SK-N-SH treated with all-trans-retinoic acid at 6 μM for 48 hours (cell line): Measurements from ENCODE around the gene ITLN2.

Experiments
- ESRRG ChIP-seq: fragments of 250-450 bp; sonication (Bioruptor Pico); IDR thresholded peaks from 2 replicates; pipeline ENCODE4 v1.6.1; 2021; ENCODE audit warnings: mild to moderate bottlenecking
- GLIS3 ChIP-seq: fragments of 250-450 bp; sonication (Bioruptor Pico); IDR thresholded peaks from 2 replicates; pipeline ENCODE4 v1.5.0; 2020; ENCODE audit warnings: mild to moderate bottlenecking, moderate library complexity
- OSR1 ChIP-seq: fragments of 250-450 bp; sonication (Bioruptor Pico); IDR thresholded peaks from 2 replicates; pipeline ENCODE4 v1.8.0; 2022; ENCODE audit warnings: moderate library complexity, mild to moderate bottlenecking, inconsistent platforms
- TCF4 ChIP-seq: fragments of 250-450 bp; sonication (Bioruptor Pico); IDR thresholded peaks from 2 replicates; pipeline ENCODE4 v1.8.0; 2021; ENCODE audit warnings: mild to moderate bottlenecking, moderate library complexity, borderline replicate concordance
- TOX ChIP-seq: fragments of 250-450 bp; sonication (Bioruptor Pico); IDR thresholded peaks from 2 replicates; pipeline ENCODE4 v1.8.0; 2021; ENCODE audit warnings: mild to moderate bottlenecking, moderate library complexity, borderline replicate concordance
- ZFP30 ChIP-seq: fragments of 450-650 bp; formaldehyde crosslinking; IDR thresholded peaks from 2 replicates; pipeline ENCODE4 v1.5.0; 2022; ENCODE audit warnings: mild to moderate bottlenecking, moderate library complexity
- ZNF70 ChIP-seq: fragments of 450-650 bp; formaldehyde crosslinking; IDR thresholded peaks from 2 replicates; pipeline ENCODE4 v1.5.0; 2020; ENCODE audit warnings: mild to moderate bottlenecking, moderate library complexity
- ZNF8 ChIP-seq: fragments of 450-650 bp; formaldehyde crosslinking; IDR thresholded peaks from 2 replicates; pipeline ENCODE4 v1.5.0; 2020; ENCODE audit warnings: mild to moderate bottlenecking, moderate library complexity
- TF ChIP-seq, protein P1 (sequence below): fragments of 250-450 bp; sonication (Bioruptor Pico); IDR thresholded peaks from 2 replicates; pipeline ENCODE4 v1.5.1; 2021; ENCODE audit warnings: mild to moderate bottlenecking, moderate library complexity
- TF ChIP-seq, protein P2 (sequence below): fragments of 250-450 bp; sonication (Bioruptor Pico); IDR thresholded peaks from 2 replicates; pipeline ENCODE4 v1.8.0; 2021; ENCODE audit warnings: low read depth, mild to moderate bottlenecking, moderate library complexity, borderline replicate concordance
- TF ChIP-seq, protein P3 (sequence below): fragments of 250-450 bp; sonication (Bioruptor Pico); IDR thresholded peaks from 2 replicates; pipeline ENCODE4 v1.5.1; 2020; ENCODE audit warnings: low read depth, mild to moderate bottlenecking, moderate library complexity
- TF ChIP-seq, protein P4 (sequence below): fragments of 250-450 bp; sonication (Bioruptor Pico); IDR thresholded peaks from 2 replicates; pipeline ENCODE4 v1.8.0; 2020; ENCODE audit warnings: mild to moderate bottlenecking, moderate library complexity, borderline replicate concordance

DNA sequence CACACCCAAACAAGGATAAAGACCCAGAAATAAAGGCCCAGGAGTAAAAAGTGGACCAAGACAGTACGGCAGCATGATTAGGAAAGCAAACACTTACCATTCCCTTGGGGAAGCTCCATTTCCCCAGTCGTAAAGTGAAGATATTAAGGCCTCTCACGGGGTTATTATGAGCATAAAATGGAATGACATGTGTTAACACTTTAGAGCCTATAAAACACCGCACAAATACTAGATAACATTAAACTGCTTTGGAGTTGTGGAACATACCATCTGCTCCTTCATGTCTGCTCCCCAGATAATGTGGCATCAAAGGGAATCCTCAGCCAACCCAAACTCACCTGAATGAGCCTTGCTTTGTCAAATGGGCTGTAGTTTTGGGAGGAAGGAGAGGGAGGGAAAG is 8.9 kb upstream of the ITLN2 start:
- TF ChIP-seq ZNF70 (no peak), OSR1 (CRISPR knock-in tag) (no peak), GLIS3 (CRISPR knock-in tag) (no peak), ZFP30 (CRISPR knock-in tag) (no peak), TCF4 (CRISPR knock-in tag) (no peak), TOX (CRISPR knock-in tag) (no peak), ZNF8 (no peak), ESRRG (CRISPR knock-in tag) (no peak)
- TF ChIP-seq, protein P1, sequence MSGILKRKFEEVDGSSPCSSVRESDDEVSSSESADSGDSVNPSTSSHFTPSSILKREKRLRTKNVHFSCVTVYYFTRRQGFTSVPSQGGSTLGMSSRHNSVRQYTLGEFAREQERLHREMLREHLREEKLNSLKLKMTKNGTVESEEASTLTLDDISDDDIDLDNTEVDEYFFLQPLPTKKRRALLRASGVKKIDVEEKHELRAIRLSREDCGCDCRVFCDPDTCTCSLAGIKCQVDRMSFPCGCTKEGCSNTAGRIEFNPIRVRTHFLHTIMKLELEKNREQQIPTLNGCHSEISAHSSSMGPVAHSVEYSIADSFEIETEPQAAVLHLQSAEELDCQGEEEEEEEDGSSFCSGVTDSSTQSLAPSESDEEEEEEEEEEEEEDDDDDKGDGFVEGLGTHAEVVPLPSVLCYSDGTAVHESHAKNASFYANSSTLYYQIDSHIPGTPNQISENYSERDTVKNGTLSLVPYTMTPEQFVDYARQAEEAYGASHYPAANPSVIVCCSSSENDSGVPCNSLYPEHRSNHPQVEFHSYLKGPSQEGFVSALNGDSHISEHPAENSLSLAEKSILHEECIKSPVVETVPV (CRISPR knock-in tag): no peak
- TF ChIP-seq, protein P2, sequence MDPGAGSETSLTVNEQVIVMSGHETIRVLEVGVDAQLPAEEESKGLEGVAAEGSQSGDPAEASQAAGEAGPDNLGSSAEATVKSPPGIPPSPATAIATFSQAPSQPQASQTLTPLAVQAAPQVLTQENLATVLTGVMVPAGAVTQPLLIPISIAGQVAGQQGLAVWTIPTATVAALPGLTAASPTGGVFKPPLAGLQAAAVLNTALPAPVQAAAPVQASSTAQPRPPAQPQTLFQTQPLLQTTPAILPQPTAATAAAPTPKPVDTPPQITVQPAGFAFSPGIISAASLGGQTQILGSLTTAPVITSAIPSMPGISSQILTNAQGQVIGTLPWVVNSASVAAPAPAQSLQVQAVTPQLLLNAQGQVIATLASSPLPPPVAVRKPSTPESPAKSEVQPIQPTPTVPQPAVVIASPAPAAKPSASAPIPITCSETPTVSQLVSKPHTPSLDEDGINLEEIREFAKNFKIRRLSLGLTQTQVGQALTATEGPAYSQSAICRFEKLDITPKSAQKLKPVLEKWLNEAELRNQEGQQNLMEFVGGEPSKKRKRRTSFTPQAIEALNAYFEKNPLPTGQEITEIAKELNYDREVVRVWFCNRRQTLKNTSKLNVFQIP (CRISPR knock-in tag): no peak
- TF ChIP-seq, protein P3, sequence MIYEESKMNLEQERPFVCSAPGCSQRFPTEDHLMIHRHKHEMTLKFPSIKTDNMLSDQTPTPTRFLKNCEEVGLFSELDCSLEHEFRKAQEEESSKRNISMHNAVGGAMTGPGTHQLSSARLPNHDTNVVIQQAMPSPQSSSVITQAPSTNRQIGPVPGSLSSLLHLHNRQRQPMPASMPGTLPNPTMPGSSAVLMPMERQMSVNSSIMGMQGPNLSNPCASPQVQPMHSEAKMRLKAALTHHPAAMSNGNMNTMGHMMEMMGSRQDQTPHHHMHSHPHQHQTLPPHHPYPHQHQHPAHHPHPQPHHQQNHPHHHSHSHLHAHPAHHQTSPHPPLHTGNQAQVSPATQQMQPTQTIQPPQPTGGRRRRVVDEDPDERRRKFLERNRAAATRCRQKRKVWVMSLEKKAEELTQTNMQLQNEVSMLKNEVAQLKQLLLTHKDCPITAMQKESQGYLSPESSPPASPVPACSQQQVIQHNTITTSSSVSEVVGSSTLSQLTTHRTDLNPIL (CRISPR knock-in tag): no peak
- TF ChIP-seq, protein P4, sequence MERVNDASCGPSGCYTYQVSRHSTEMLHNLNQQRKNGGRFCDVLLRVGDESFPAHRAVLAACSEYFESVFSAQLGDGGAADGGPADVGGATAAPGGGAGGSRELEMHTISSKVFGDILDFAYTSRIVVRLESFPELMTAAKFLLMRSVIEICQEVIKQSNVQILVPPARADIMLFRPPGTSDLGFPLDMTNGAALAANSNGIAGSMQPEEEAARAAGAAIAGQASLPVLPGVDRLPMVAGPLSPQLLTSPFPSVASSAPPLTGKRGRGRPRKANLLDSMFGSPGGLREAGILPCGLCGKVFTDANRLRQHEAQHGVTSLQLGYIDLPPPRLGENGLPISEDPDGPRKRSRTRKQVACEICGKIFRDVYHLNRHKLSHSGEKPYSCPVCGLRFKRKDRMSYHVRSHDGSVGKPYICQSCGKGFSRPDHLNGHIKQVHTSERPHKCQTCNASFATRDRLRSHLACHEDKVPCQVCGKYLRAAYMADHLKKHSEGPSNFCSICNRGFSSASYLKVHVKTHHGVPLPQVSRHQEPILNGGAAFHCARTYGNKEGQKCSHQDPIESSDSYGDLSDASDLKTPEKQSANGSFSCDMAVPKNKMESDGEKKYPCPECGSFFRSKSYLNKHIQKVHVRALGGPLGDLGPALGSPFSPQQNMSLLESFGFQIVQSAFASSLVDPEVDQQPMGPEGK: no peak
